NCI-H2196 treated with DMSO at 0.1 percent for 48 hours (cell line): Measurements from ENCODE around the gene HFM1.
"Not testable (repeated sequence)": the region's sequence is repeated elsewhere in the genome, so short reads cannot be mapped to it uniquely, and the experiment has no call there.

Experiments
- DNase-seq: peaks from one replicate; lab custom pipeline; 2025; ENCODE audit not compliant: unreplicated experiment; lab: John Stamatoyannopoulos, UW

Gene HFM1, protein sequence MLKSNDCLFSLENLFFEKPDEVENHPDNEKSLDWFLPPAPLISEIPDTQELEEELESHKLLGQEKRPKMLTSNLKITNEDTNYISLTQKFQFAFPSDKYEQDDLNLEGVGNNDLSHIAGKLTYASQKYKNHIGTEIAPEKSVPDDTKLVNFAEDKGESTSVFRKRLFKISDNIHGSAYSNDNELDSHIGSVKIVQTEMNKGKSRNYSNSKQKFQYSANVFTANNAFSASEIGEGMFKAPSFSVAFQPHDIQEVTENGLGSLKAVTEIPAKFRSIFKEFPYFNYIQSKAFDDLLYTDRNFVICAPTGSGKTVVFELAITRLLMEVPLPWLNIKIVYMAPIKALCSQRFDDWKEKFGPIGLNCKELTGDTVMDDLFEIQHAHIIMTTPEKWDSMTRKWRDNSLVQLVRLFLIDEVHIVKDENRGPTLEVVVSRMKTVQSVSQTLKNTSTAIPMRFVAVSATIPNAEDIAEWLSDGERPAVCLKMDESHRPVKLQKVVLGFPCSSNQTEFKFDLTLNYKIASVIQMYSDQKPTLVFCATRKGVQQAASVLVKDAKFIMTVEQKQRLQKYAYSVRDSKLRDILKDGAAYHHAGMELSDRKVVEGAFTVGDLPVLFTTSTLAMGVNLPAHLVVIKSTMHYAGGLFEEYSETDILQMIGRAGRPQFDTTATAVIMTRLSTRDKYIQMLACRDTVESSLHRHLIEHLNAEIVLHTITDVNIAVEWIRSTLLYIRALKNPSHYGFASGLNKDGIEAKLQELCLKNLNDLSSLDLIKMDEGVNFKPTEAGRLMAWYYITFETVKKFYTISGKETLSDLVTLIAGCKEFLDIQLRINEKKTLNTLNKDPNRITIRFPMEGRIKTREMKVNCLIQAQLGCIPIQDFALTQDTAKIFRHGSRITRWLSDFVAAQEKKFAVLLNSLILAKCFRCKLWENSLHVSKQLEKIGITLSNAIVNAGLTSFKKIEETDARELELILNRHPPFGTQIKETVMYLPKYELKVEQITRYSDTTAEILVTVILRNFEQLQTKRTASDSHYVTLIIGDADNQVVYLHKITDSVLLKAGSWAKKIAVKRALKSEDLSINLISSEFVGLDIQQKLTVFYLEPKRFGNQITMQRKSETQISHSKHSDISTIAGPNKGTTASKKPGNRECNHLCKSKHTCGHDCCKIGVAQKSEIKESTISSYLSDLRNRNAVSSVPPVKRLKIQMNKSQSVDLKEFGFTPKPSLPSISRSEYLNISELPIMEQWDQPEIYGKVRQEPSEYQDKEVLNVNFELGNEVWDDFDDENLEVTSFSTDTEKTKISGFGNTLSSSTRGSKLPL (N-terminal part only)

DNA sequence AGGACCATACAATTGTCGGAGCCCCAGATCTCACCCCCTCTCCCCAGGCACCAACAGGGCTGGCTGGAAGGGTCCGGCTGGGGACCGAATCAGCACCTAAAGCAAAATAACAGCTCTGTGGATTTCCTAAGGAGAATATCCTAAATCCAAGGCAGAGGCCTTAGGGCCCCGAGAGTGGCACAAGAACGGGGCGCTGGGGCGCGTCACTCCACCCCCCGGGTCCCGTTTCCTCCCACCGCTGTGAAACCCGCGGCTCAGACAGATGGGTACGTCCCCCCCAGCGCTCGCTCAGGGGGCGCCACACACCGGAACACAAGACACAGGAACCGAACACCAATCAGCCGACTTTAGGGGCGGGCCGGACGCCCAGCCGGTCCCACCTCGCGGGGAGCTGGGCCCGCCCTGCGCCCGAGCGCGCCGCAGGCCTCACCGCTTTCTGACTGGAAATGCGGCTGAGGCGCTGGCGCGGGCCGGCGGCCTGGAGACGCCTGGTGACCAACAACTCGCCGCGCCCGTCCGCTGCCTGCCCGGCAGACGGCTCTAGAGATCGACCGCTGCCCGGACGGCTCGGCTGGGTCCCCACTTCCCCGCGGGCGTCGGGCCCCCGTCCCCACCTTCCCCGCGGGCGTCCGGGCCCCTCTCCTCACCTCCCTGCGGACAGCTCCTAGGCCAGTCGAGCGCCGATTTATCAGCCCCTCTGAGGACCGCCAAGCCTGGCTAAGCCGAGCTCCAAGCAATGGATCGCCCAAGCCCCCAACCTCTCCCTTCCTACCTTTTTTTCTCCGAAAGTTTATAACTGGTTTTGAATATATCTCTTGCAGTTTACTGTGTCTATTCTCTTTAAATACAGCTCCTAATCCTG lies at the start of gene HFM1:
TSS of gene HFM1 (minus strand) at position 687 of the 862 bp plus-strand sequence. CDS start 3,755 bp downstream, outside the sequence.
- peak; percentile 73 for DNase-seq

- no peak for DNase-seq
These were observed 49.5 kb upstream of the HFM1 start for GRCh38 chr1:91454136-91454535.

DNA sequence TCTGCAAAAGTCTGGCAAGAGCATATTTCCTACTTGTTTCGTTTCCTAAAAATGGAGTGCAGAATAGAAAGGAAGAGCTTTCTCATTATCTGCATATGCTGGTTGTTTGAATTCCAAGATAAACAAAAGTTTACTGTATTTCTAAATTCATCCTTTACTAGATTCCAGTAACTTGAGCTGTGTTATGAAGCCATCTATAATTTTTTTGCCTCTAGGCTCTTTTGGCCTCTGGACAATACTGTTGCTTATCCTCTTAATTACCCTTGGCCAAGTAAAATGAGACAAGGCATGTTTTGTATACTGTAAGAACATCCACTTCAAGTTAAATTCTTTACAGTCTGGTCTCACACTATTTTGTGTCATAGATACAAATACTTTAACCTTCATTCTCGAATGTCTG lies 45.6 kb upstream of the HFM1 start:
- DNase-seq: no peak

DNA sequence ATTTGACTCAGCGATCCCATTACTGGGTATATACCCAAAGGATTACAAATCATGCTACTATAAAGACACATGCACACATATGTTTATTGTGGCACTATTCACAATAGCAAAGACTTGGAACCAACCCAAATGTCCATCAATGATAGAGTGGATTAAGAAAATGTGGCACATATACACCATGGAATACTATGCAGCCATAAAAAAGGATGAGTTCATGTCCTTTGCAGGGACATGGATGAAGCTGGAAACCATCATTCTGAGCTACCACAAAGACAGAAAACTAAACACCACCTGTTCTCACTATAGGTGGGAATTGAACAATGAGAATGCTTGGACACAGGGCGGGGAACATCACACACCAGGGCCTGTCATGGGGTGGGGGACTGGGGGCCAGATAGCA lies 43.1 kb upstream of the HFM1 start:
- DNase-seq: not testable (repeated sequence)

GRCh38 chr1:91441980-91442379 lies 37.3 kb upstream of the HFM1 start:
- DNase-seq: not testable (repeated sequence)

GRCh38 chr1:91440847-91441246 lies 36.2 kb upstream of the HFM1 start:
- DNase-seq: no peak

DNA sequence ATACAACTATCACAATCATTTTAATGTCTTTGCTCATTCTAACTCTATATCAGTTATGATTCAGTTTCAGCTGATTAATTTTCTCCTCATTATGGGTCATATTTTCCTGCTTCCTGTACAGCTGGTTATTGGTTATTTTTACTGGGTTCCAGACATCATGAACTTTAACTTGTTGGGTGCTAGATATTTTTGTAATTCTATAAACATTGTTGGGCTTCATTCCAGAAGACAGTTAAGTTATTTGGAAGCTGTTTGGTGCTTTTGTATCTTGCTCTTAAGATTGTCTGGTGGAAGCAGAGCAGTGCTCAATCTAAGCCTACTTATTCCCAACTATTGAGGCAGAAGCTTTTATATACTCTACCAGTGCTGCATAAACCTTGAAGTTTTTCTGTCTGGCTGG lies 34.4 kb upstream of the HFM1 start:
- DNase-seq: no peak

- DNase-seq: no peak
These were observed 23.7 kb upstream of the HFM1 start for GRCh38 chr1:91428182-91428798.

DNA sequence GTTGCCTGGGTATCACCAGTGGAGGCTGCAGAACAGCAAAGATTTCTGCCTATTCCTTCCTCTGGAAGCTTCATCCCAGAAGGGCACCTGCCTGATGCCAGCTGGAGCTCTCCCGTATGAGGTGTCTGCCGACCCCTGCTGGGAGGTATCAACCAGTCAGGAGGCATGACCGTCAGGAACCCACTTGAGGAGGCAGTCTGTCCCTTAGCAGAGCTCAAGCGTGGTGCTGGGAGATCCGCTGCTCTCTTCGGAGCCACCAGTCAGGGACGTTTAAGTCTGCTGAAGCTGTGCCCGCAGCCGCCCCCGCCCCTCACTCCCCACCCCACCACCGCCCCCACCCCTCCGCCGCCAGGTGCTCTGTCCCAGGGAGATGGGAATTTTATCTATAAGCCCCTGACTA lies 23.1 kb upstream of the HFM1 start:
- no peak for DNase-seq

DNA sequence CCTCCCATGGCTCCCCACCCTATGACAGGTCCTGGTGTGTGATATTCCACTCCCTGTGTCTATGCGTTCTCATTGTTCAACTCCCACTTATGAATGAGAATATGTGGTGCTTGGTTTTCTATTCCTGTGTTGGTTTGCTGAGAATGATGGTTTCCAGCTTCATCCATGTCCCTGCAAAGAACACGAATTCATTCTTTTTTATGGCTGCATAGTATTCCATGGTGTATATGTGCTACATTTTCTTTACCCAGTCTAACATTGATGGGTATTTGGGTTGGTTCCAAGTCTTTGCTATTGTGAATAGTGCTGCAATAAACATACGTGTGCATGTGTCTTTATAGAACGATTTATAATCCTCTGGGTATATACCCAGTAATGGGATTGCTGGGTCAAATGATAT lies 17.9 kb upstream of the HFM1 start:
- not testable (repeated sequence) for DNase-seq

GRCh38 chr1:91412371-91412770 lies 7.7 kb upstream of the HFM1 start:
- DNase-seq: no peak

GRCh38 chr1:91406773-91407389 lies 2.2 kb upstream of the HFM1 start:
- no peak for DNase-seq

DNA sequence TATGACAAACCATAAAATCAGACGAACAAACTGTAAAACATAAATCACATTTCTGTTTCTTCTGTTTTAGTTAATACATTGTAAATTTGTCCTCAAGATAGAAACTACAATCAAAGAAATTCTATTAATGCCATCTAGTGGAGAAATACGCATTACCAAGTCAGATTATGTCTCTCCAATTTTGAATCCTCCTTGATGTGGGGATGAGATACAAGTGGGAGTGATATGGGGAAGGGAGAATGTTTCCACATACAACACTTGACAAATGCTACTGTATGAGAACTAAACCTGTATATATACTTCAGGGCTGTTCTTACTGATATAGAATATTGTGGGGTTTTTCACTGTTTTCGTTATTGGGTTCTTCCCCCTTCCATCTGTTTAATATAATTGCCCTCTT lies 2.6 kb downstream of the HFM1 start:
- peak; percentile 20 for DNase-seq

DNA sequence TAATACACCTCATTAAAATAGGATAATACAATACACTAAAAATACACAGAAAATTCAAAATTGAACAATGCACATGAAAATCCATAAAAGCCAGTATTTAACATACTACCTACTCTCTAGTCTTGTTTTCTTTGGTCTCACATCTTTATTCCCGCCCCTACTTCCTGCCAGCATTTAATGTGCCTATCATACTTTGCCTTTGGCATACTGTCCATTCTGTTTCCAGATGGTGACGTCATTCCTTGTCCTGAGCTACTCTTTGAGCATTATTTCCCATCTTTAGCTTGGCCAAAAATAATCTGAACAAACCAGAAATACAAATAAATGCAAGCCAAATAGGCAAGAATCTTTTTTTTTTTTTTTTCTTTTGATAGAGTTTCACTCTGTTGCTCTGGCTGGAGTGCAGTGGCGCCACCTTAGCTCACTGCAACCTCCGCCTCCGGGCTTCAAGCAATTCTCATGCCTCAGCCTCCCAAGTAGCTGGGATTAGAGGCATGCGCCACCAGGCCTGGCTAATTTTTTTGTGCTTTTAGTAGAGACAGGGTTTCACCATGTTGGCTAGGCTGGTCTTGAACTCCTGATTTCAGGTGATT lies 4.4 kb downstream of the HFM1 start:
- DNase-seq: no peak

GRCh38 chr1:91398291-91398690 lies 6.3 kb downstream of the HFM1 start:
- no peak for DNase-seq

DNA sequence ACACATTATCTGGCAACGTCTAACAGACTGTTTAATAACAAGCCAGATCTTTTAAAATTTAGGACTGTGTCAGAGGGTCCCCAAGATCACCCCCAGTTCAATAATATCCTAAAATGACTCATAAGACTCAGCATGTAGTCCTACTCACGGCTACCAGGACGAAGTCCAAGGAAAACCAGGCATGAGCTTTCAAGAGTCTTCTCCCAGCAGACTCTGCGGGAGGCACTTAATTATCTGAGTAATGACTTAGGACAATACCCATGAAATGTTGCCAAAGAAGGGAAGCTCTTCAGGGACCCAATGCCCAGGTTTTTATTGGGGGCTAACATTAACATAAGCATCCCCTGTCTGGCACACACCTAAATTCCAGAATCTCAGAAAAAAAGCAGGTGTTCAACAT lies 7.0 kb downstream of the HFM1 start:
- no peak for DNase-seq

GRCh38 chr1:91393042-91393441 lies 11.6 kb downstream of the HFM1 start:
- DNase-seq: no peak

- no peak for DNase-seq
These were observed 18.5 kb downstream of the HFM1 start for GRCh38 chr1:91386109-91386508.

GRCh38 chr1:91383456-91383855 lies 21.2 kb downstream of the HFM1 start:
- DNase-seq: no peak
